ENCODE results near the gene CFAP161. TPM values are rescaled to one million over a fixed set of nuclear protein-coding genes. Genes with fewer than 3 reads are reported as not detected.

CFAP161 gene
- polyA plus RNA-seq, 1 of the 3 experiments (the other 2 are of a cell fraction), result 0.03 TPM

GRCh38 chr15:81093961-81094360 lies 40.1 kb upstream of the CFAP161 start (continued):
- no peak for TF ChIP-seq EZH2phosphoT487 (IDR thresholded peaks at IDR 0.05; ENCODE audit: borderline replicate concordance, low read depth)
- no peak for TF ChIP-seq IRF3 (IDR thresholded peaks at IDR 0.05; ENCODE audit: low read depth, low read length)
- TF ChIP-seq NFIC (IDR thresholded peaks at IDR 0.05; ENCODE audit: borderline replicate concordance), result no peak
- no peak for TF ChIP-seq RFX5 (IDR thresholded peaks at IDR 0.05; ENCODE audit: low read length)
- no peak for TF ChIP-seq TCF12 (IDR thresholded peaks at IDR 0.05)
- TF ChIP-seq, protein P1, sequence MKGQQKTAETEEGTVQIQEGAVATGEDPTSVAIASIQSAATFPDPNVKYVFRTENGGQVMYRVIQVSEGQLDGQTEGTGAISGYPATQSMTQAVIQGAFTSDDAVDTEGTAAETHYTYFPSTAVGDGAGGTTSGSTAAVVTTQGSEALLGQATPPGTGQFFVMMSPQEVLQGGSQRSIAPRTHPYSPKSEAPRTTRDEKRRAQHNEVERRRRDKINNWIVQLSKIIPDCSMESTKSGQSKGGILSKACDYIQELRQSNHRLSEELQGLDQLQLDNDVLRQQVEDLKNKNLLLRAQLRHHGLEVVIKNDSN (IDR thresholded peaks at IDR 0.05; ENCODE audit: borderline replicate concordance, low read depth), result no peak
- TF ChIP-seq MAX (IDR thresholded peaks at IDR 0.05; ENCODE audit: low read depth), result no peak
- TF ChIP-seq MXI1 (IDR thresholded peaks at IDR 0.05; ENCODE audit: low read depth, low read length), result no peak
- no peak for TF ChIP-seq FOXJ3 (CRISPR knock-in tag; IDR thresholded peaks at IDR 0.05)

- H3K27ac ChIP-seq (ENCODE audit: low read depth in 2 of 2, low read length in 1 of 2), result no peak overlapping the region
- no peaks in the 10 kb centered on the region for H3K27me3 ChIP-seq (ENCODE audit: insufficient read depth)
- 81% methylated on average over 12 of the region's 12 CpGs for WGBS (ENCODE audit: low lambda C conversion rate)
- H3F3A ChIP-seq (replicated peaks; ENCODE audit: insufficient read depth), result peaks cover 13% of the 10 kb centered on the region
- H2AFZ ChIP-seq (ENCODE audit: low read depth), result no peak overlapping the region
- H4K20me1 ChIP-seq (ENCODE audit: insufficient read depth), result no peaks in the 10 kb centered on the region
- H3K79me2 ChIP-seq (ENCODE audit: insufficient read depth), result no peaks in the 10 kb centered on the region
- ChIA-PET CTCF (interaction anchor here (1.2 to 20.1 kb wide), 2 partner anchors 163 to 171 kb away, joined by 3 to 451 read pairs; no protein-coding TSS in a partner anchor), POLR2A (no interaction called here)
- no peaks in the 10 kb centered on the region for H3K9me3 ChIP-seq
- H3K4me1 ChIP-seq (ENCODE audit: control insufficient read depth in 1 of 2, insufficient read depth in 2 of 2, low read depth in 1 of 2, low read length in 1 of 2), result peaks cover 0 to 4% of the 10 kb centered on the region in 2 experiments; a peak in 1 of 4 replicates
- H3K9ac ChIP-seq, result no peak overlapping the region
- DNase-seq, result no peak
- H3K36me3 ChIP-seq (replicated peaks in 1 of 2; ENCODE audit: control insufficient read depth in 1 of 2, insufficient read depth in 2 of 2, low read length in 1 of 2), result no peaks in the 10 kb centered on the region
- no peak overlapping the region for H3K4me3 ChIP-seq (ENCODE audit: low read depth in 2 of 2, low read length in 1 of 2)
- TF ChIP-seq SMC3 (IDR thresholded peaks at IDR 0.05; ENCODE audit: low read depth, low read length), result no peak
- TF ChIP-seq EZH2phosphoT487 (IDR thresholded peaks at IDR 0.05; ENCODE audit: borderline replicate concordance, low read depth), result no peak
- TF ChIP-seq GATA2 (CRISPR knock-in tag; IDR thresholded peaks at IDR 0.05), result no peak
- no peak for TF ChIP-seq TCF12 (IDR thresholded peaks at IDR 0.05)
- TF ChIP-seq, protein P1 (IDR thresholded peaks at IDR 0.05; ENCODE audit: borderline replicate concordance, low read depth), result no peak
- TF ChIP-seq YY1 (IDR thresholded peaks at IDR 0.05; ENCODE audit: low read depth), result no peak
- TF ChIP-seq GABPA (IDR thresholded peaks at IDR 0.05; ENCODE audit: low read depth), result no peak
- no peak for TF ChIP-seq POLR2AphosphoS5 (IDR thresholded peaks at IDR 0.05; ENCODE audit: low read depth, low read length)
- no peak for TF ChIP-seq FOXM1 (IDR thresholded peaks at IDR 0.05; ENCODE audit: low read depth)
- TF ChIP-seq PBX3 (IDR thresholded peaks at IDR 0.05), result no peak
- TF ChIP-seq, protein P2, sequence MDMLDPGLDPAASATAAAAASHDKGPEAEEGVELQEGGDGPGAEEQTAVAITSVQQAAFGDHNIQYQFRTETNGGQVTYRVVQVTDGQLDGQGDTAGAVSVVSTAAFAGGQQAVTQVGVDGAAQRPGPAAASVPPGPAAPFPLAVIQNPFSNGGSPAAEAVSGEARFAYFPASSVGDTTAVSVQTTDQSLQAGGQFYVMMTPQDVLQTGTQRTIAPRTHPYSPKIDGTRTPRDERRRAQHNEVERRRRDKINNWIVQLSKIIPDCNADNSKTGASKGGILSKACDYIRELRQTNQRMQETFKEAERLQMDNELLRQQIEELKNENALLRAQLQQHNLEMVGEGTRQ (IDR thresholded peaks at IDR 0.05; ENCODE audit: borderline replicate concordance, low read depth, low read length), result no peak
- TF ChIP-seq MAX (IDR thresholded peaks at IDR 0.05; ENCODE audit: low read depth), result no peak
- no peak for TF ChIP-seq CHD2 (IDR thresholded peaks at IDR 0.05; ENCODE audit: low read length, partially characterized antibody)
- no peak for TF ChIP-seq MEF2A (IDR thresholded peaks at IDR 0.05; ENCODE audit: borderline replicate concordance, low read depth)
- no peaks in the 10 kb centered on the region for H3K9me2 ChIP-seq
- H3K4me2 ChIP-seq, result no peak overlapping the region
Observed at GRCh38 chr15:81095690-81096365, 38.2 kb upstream of the CFAP161 start.

Data from SK-N-SH (cell line).